ENCODE data around the gene MGRN1. TPM values are rescaled to one million over a fixed set of nuclear protein-coding genes. Genes with fewer than 3 reads are reported as not detected.

Gene MGRN1
- total RNA-seq, 1 experiment from 2014 or later = 72.3 TPM

- ChIA-PET CTCF (interaction anchor here (0.5 to 2.6 kb wide), 6 partner anchors 10 to 343 kb away, joined by 3 to 13 read pairs (median 5); partner anchors contain the start of genes MGRN1 and SEC14L5), POLR2A (interaction anchor here (0.6 to 1.6 kb wide), 7 partner anchors 10 to 362 kb away, joined by 3 to 20 read pairs (median 7); partner anchors contain the start of genes ANKS3, CDIP1, DNAAF8 and MGRN1)
- intact Hi-C loops (cut with micrococcal nuclease; ENCODE audit: unreplicated experiment) = loop anchor here (1.0 kb wide), 1 partner anchor 9 kb away; the partner anchor contains the start of gene MGRN1
- TF ChIP-seq CTCF (IDR thresholded peaks at IDR 0.05; ENCODE audit: insufficient read depth in 1 of 2, low read depth in 1 of 2, low read length in 1 of 2, severe bottlenecking in 1 of 2, unreplicated experiment in 1 of 2) = no peak
- Mint-ChIP-seq H3K27me3 (ENCODE audit: insufficient read depth, unreplicated experiment) (no peaks in the 10 kb centered on the region), H3K36me3 (ENCODE audit: insufficient read depth, unreplicated experiment) (peaks cover 24% of the 10 kb centered on the region), H3K27ac (ENCODE audit: unreplicated experiment) (peak overlapping the region; percentile 100), H3K4me3 (ENCODE audit: unreplicated experiment) (peak overlapping the region; percentile 94), H3K9me3 (ENCODE audit: unreplicated experiment) (no peaks in the 10 kb centered on the region), H3K4me1 (ENCODE audit: low read depth, unreplicated experiment) (peaks cover 7% of the 10 kb centered on the region)
- no peaks in the 10 kb centered on the region for H3K27me3 ChIP-seq (replicated peaks; ENCODE audit: control insufficient read depth, insufficient read depth, low read length)
- no peaks in the 10 kb centered on the region for H3K9me3 ChIP-seq
- H3K4me1 ChIP-seq = peaks cover 42% of the 10 kb centered on the region
- no peaks in the 10 kb centered on the region; the same call in 1 of the 2 replicates for H3K36me3 ChIP-seq (ENCODE audit: control insufficient read depth, insufficient read depth, low read length)
- H3K4me3 ChIP-seq (ENCODE audit: low read depth, low read length) = peak overlapping the region; percentile 95
- BruUV-seq (replicated peaks) = no TSS peak
- DNase-seq = no peak
These were observed 9.1 kb upstream of the MGRN1 start for GRCh38 chr16:4615384-4616046.

GRCh38 chr16:4616047-4616811 lies 8.4 kb upstream of the MGRN1 start:
- Mint-ChIP-seq H3K36me3 (ENCODE audit: insufficient read depth, unreplicated experiment) (peaks cover 24% of the 10 kb centered on the region), H3K4me1 (ENCODE audit: low read depth, unreplicated experiment) (peaks cover 7% of the 10 kb centered on the region), H3K9me3 (ENCODE audit: unreplicated experiment) (no peaks in the 10 kb centered on the region), H3K27ac (ENCODE audit: unreplicated experiment) (peak overlapping the region; percentile 100), H3K27me3 (ENCODE audit: insufficient read depth, unreplicated experiment) (no peaks in the 10 kb centered on the region), H3K4me3 (ENCODE audit: unreplicated experiment) (peak overlapping the region; percentile 94)
- TF ChIP-seq CTCF (IDR thresholded peaks at IDR 0.05; ENCODE audit: insufficient read depth in 1 of 2, low read depth in 1 of 2, low read length in 1 of 2, severe bottlenecking in 1 of 2, unreplicated experiment in 1 of 2) = peak; percentile 33 to 63
- no TSS peak for BruUV-seq (replicated peaks)
- POLR2A ChIA-PET = interaction anchor here (0.6 to 1.6 kb wide), 7 partner anchors 9 to 363 kb away, joined by 3 to 20 read pairs (median 7); partner anchors contain the start of genes ANKS3, CDIP1, DNAAF8 and MGRN1
- intact Hi-C loops (cut with micrococcal nuclease; ENCODE audit: unreplicated experiment) = loop anchor here (1.0 kb wide), 1 partner anchor 8 kb away; the partner anchor contains the start of gene MGRN1
- no peaks in the 10 kb centered on the region for H3K9me3 ChIP-seq
- CTCF ChIA-PET = interaction anchor here (0.5 to 2.6 kb wide), 7 partner anchors 9 to 342 kb away, joined by 3 to 13 read pairs (median 6); partner anchors contain the start of genes ANKS3, DNAAF8, MGRN1 and SEC14L5
- peak; percentile 98 to 100 for DNase-seq
- peak overlapping the region; percentile 42 for H3K4me3 ChIP-seq (ENCODE audit: low read depth, low read length)
- no peaks in the 10 kb centered on the region; the same call in 1 of the 2 replicates for H3K36me3 ChIP-seq (ENCODE audit: control insufficient read depth, insufficient read depth, low read length)
- H3K27me3 ChIP-seq (replicated peaks; ENCODE audit: control insufficient read depth, insufficient read depth, low read length) = no peaks in the 10 kb centered on the region
- peaks cover 42% of the 10 kb centered on the region for H3K4me1 ChIP-seq

- H3K27me3 ChIP-seq (replicated peaks; ENCODE audit: control insufficient read depth, insufficient read depth, low read length) = no peaks in the 10 kb centered on the region
- CTCF ChIA-PET = interaction anchor here (1.1 to 2.6 kb wide), 2 partner anchors 33 to 48 kb away, joined by 3 to 13 read pairs; no protein-coding TSS in a partner anchor
- no peak overlapping the region for H3K4me3 ChIP-seq (ENCODE audit: low read depth, low read length)
- no peaks in the 10 kb centered on the region for H3K27me3 Mint-ChIP-seq (ENCODE audit: insufficient read depth, unreplicated experiment)
- peaks cover 22% of the 10 kb centered on the region for H3K36me3 Mint-ChIP-seq (ENCODE audit: insufficient read depth, unreplicated experiment)
- intact Hi-C loops (cut with micrococcal nuclease; ENCODE audit: unreplicated experiment) = no loop called here
- peak overlapping the region; percentile 35 for H3K4me3 Mint-ChIP-seq (ENCODE audit: unreplicated experiment)
- H3K9me3 Mint-ChIP-seq (ENCODE audit: unreplicated experiment) = no peaks in the 10 kb centered on the region
- no TSS peak for BruUV-seq (replicated peaks)
- POLR2A ChIA-PET = no interaction called here
- no peaks in the 10 kb centered on the region for H3K9me3 ChIP-seq
- no peaks in the 10 kb centered on the region for H3K36me3 ChIP-seq (ENCODE audit: control insufficient read depth, insufficient read depth, low read length)
- peaks cover 7% of the 10 kb centered on the region for H3K4me1 Mint-ChIP-seq (ENCODE audit: low read depth, unreplicated experiment)
- peaks cover 33% of the 10 kb centered on the region for H3K4me1 ChIP-seq
- peak overlapping the region; percentile 100 for H3K27ac Mint-ChIP-seq (ENCODE audit: unreplicated experiment)
- no peak for TF ChIP-seq CTCF (IDR thresholded peaks at IDR 0.05; ENCODE audit: insufficient read depth in 1 of 2, low read depth in 1 of 2, low read length in 1 of 2, severe bottlenecking in 1 of 2, unreplicated experiment in 1 of 2)
- no peak for DNase-seq
These were observed 6.7 kb upstream of the MGRN1 start for GRCh38 chr16:4617880-4618279.
